Neural cell (in vitro differentiated cells): ENCODE measurements around the gene ARNT2.

ENCODE experiments used
- CTCF ChIP-seq: fragments of 450-650 bp; IDR thresholded peaks from 2 replicates; pipeline ENCODE4 v1.5.1; 2014; ENCODE audit warnings: antibody characterized with exemption, mild to moderate bottlenecking, moderate library complexity; ENCODE audit not compliant: poor library complexity, severe bottlenecking
- EP300 ChIP-seq: fragments of 450-650 bp; conservative IDR thresholded peaks from 2 replicates; pipeline ENCODE4 v1.6.1; 2014; ENCODE audit warnings: antibody characterized with exemption, mild to moderate bottlenecking, moderate library complexity; ENCODE audit not compliant: poor library complexity, severe bottlenecking
- EZH2 ChIP-seq: fragments of 200-600, 300-800 bp; shearing (Covaris generic), sonication (generic); IDR thresholded peaks from 2 replicates; pipeline ENCODE4 v1.6.1; 2014; ENCODE audit warnings: antibody characterized with exemption, low read length, borderline replicate concordance, mild to moderate bottlenecking; ENCODE audit not compliant: insufficient read depth, poor library complexity, severe bottlenecking
- MXI1 ChIP-seq: fragments of 450-650 bp; conservative IDR thresholded peaks from 2 replicates; pipeline ENCODE4 v1.6.1; 2014; ENCODE audit warnings: antibody characterized with exemption, mild to moderate bottlenecking; ENCODE audit not compliant: poor library complexity, severe bottlenecking
- RAD21 ChIP-seq: fragments of 450-650 bp; conservative IDR thresholded peaks from 2 replicates; pipeline ENCODE4 v1.6.1; 2014; ENCODE audit warnings: antibody characterized with exemption, mild to moderate bottlenecking, moderate library complexity
- REST ChIP-seq: IDR thresholded peaks from 2 replicates; pipeline ENCODE4 v1.6.1; 2012; ENCODE audit warnings: borderline replicate concordance
- SMC3 ChIP-seq: fragments of 450-650 bp; conservative IDR thresholded peaks from 2 replicates; pipeline ENCODE4 v1.6.1; 2014; ENCODE audit warnings: antibody characterized with exemption, mild to moderate bottlenecking, moderate library complexity; ENCODE audit not compliant: poor library complexity

GRCh38 chr15:80367094-80367493, 37.1 kb upstream of the ARNT2 start:
- no peak for TF ChIP-seq EZH2
- TF ChIP-seq REST, result no peak
- no peak for TF ChIP-seq CTCF
- no peak for TF ChIP-seq EP300
- no peak for TF ChIP-seq RAD21
- no peak for TF ChIP-seq MXI1
- no peak for TF ChIP-seq SMC3
